Neutrophil (primary cell): ENCODE measurements around the gene CNTN6.

Experiments
- H3K27ac ChIP-seq: fragments of 200-600 bp; sonication (generic); 2 replicates; pipeline ENCODE4 v1.5.1; 2016; ENCODE audit warnings: mild to moderate bottlenecking, moderate library complexity
- H3K27me3 ChIP-seq: fragments of 200-600 bp; sonication (generic); 2 replicates; pipeline ENCODE4 v1.6.0; 2016; ENCODE audit warnings: mild to moderate bottlenecking
- H3K36me3 ChIP-seq: fragments of 200-600 bp; sonication (generic); 2 replicates; pipeline ENCODE4 v1.5.1; 2017
- H3K4me1 ChIP-seq, 2 experiments: fragments of 200-600 bp in 1 of 2; sonication (generic) in 1 of 2; 1 replicate in 1 of 2; 2 replicates in 1 of 2; pipeline versions ENCODE4 v1.5.1 to v1.6.1; 2013 to 2016; ENCODE audit warnings: low read depth in 1 of 2, low read length in 1 of 2, mild to moderate bottlenecking in 1 of 2, moderate library complexity in 1 of 2; ENCODE audit not compliant: control insufficient read depth in 1 of 2, insufficient read depth in 1 of 2
- H3K4me3 ChIP-seq, 2 experiments: fragments of 200-600 bp in 1 of 2; sonication (generic) in 1 of 2; 1 replicate in 1 of 2; 2 replicates in 1 of 2; pipeline ENCODE4 v1.5.1; 2013 to 2016; ENCODE audit warnings: low read depth in 1 of 2, low read length in 1 of 2, mild to moderate bottlenecking in 1 of 2, moderate library complexity in 1 of 2
- H3K9me3 ChIP-seq: fragments of 200-600 bp; sonication (generic); 2 replicates; pipeline ENCODE4 v1.5.1; 2016
- CTCF ChIP-seq: fragments of 200-600 bp; sonication (generic); IDR thresholded peaks from 2 replicates; pipeline ENCODE4 v1.5.1; 2016; ENCODE audit warnings: antibody characterized with exemption

The CNTN6 gene

GRCh38 chr3:1275495-1275894 is 182.7 kb downstream of the CNTN6 start:
- Histone ChIP-seq H3K27ac (no peak overlapping the region), H3K36me3 (no peaks in the 10 kb centered on the region), H3K9me3 (no peaks in the 10 kb centered on the region), H3K4me1 (no peaks in the 10 kb centered on the region), H3K4me3 (no peak overlapping the region), H3K27me3 (no peaks in the 10 kb centered on the region)
- TF ChIP-seq CTCF: no peak

- Histone ChIP-seq H3K27ac (no peak overlapping the region), H3K4me1 (no peaks in the 10 kb centered on the region), H3K27me3 (no peaks in the 10 kb centered on the region), H3K9me3 (no peaks in the 10 kb centered on the region), H3K36me3 (no peaks in the 10 kb centered on the region), H3K4me3 (no peak overlapping the region)
- no peak for TF ChIP-seq CTCF
These were observed 195.0 kb downstream of the CNTN6 start for GRCh38 chr3:1287815-1288214.

GRCh38 chr3:1288805-1289494 is 196.1 kb downstream of the CNTN6 start:
- Histone ChIP-seq H3K36me3 (no peaks in the 10 kb centered on the region), H3K27me3 (no peaks in the 10 kb centered on the region), H3K27ac (no peak overlapping the region), H3K9me3 (no peaks in the 10 kb centered on the region), H3K4me1 (no peaks in the 10 kb centered on the region), H3K4me3 (no peak overlapping the region)
- TF ChIP-seq CTCF: no peak

- H3K36me3 ChIP-seq: no peaks in the 10 kb centered on the region
- H3K4me1 ChIP-seq: no peaks in the 10 kb centered on the region
- H3K4me3 ChIP-seq: no peak overlapping the region
- no peak for TF ChIP-seq CTCF
- H3K27me3 ChIP-seq: no peaks in the 10 kb centered on the region
- H3K9me3 ChIP-seq: no peaks in the 10 kb centered on the region
- no peak overlapping the region for H3K27ac ChIP-seq
These were observed 199.8 kb downstream of the CNTN6 start for GRCh38 chr3:1292571-1293071.

GRCh38 chr3:1294586-1294985 is 201.8 kb downstream of the CNTN6 start:
- TF ChIP-seq CTCF: no peak
- Histone ChIP-seq H3K27ac (no peak overlapping the region), H3K4me1 (no peaks in the 10 kb centered on the region), H3K27me3 (no peaks in the 10 kb centered on the region), H3K4me3 (no peak overlapping the region), H3K9me3 (no peaks in the 10 kb centered on the region), H3K36me3 (no peaks in the 10 kb centered on the region)
